CD4-positive, alpha-beta T cell treated with Interferon gamma for 1 hour (primary cell): ENCODE data around the gene USP15.
"Not testable (repeated sequence)": the region's sequence is repeated elsewhere in the genome, so short reads cannot be mapped to it uniquely, and the experiment has no call there.

Experiments
- DNase-seq: peaks from one replicate; pipeline ENCODE4 v3.0.0-alpha.2; 2020

Gene USP15

GRCh38 chr12:62379026-62379722 is 119.0 kb downstream of the USP15 start:
- DNase-seq, result no peak

DNA sequence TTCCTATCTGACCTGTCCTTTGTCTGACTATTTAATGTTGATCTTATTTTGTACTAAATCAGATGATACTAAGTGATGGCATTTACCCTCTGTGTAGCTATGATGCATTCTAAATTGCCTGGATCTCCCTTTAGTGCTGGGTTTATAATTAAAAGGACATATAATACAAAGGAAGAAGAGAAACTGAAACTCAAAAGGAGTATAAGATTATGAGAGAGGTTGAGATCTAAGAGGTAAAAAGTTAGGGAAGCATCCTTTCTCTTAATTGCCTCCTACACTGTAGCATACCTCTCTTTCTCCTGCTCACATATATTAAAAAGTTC is 119.5 kb downstream of the USP15 start:
- no peak for DNase-seq

DNA sequence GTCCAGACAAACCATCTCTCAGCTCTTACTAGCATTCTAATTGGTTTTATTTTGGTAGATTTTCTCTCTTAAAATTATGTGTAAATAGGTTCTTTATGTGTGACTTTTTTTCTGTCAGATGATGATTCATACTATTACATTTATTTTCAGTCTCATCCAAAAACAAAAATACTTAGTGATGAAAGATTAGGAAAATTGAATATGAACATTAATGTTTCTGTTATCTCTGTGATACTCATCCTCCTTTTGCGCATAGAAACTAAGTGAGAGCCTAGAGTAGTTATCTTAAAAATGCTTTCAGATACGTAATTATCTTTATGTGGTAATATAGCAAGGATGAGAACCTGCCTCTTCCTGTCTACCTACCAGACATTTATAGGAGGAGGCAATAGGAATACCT is 122.3 kb downstream of the USP15 start:
- no peak for DNase-seq

DNA sequence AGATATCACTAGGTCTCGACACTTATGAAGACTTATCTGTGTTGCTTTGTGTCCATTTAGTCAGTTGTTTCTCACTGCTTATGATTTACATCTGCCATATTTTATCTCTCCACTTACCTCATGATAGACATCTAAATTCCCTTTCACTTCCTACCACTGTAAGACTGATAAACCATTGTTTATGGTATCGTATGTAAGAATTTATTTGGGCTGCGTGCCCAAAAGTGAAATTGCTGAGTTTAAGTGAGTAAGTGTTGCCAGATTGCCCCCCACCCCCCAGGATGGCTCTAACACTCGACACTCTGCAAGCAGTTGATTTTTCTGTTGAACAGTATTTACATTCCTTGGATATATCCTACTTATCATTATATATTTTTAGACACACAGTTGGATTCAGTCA is 136.5 kb downstream of the USP15 start:
- no peak for DNase-seq

DNA sequence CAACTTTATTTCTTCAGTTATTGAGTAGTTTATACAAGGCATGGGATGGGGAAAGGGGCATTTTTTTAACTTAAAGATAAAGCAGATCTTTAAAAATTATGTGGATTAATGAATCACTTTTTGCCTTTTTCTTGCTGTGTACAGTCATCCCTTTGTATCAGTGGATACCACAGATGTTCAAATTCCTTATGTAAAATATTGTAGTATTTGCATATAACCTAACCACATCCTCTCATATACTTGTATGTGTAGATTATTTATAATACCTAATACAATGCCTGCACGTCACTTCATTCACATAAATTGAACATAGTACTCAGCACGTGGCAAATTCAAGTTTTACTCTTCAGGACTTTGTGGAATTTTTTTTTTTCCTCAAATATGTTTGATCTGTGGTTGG is 139.9 kb downstream of the USP15 start:
- DNase-seq, result no peak

DNA sequence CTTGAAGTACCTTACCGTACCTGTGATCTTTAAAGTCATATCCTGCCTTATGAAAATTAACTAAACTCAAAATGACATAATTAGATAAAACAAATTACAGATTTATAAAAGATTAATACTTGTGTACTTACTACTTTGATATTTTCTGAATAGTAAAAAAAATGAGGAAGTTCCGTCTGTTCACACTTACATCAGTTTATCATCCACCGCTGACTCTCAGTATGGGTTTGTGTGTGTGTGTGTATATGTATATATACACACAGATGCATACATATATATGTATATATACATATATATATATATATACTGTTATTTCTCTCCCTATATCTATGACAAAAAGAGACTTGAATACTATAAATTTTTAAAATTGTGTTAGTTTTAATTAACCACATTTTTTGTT is 141.4 kb downstream of the USP15 start:
- no peak for DNase-seq

DNA sequence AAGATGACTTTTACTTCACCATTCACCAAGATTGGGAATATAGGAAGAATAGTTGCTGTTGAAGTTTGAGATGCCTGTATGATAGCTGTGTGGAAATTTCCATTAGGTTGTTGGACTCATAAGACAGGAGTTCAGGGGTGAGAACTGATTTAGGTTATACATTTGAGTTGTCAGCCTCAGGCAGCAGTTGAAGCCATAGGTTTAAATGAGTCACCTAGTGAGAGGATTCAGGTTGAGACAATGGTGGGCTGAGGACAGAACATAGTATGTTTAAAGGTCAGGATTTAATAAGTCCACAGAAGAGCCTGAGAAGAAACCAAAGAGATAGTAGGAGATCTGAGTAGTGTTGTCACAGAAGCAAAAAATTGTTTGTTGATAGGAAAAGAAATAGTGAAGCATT is 142.8 kb downstream of the USP15 start:
- no peak for DNase-seq

DNA sequence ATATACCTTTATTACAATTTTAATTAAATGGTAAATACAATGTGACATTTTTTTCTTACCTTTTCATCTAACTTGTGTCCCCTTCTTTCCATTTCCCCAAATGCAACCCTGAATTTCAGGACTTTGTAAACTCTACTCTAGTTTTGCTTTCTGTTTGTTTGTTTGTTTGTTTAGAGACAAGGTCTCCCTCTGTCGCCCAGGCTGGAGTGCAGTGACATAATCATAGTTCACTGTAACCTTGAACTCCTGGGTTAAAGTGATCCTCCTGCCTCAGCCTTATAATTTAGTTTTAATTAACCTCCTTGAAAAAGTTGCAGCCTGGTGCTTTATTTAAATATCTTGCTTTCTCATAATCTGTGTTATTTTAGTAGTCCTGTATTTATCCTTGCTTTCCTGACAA is 147.4 kb downstream of the USP15 start:
- no peak for DNase-seq

DNA sequence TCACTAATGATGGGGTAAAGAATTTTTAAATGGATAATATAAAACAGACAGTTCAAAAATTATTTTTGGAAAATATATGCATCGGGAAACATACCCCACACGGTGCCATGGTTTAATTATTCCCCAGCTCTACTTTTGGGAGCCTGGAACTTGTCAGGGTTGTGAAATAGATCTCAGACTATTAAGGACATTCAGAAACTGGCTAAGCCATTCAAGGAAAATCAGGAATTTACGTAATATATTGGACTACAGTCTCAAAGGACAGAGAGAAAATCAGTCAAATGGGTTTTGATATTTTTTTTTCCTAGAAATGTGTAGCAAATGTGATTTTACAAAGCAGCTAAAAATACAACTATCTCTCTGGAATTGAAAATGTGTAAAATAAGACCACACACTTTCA is 148.9 kb downstream of the USP15 start:
- no peak for DNase-seq

GRCh38 chr12:62414180-62414579 is 154.0 kb downstream of the USP15 start:
- DNase-seq, result no peak

DNA sequence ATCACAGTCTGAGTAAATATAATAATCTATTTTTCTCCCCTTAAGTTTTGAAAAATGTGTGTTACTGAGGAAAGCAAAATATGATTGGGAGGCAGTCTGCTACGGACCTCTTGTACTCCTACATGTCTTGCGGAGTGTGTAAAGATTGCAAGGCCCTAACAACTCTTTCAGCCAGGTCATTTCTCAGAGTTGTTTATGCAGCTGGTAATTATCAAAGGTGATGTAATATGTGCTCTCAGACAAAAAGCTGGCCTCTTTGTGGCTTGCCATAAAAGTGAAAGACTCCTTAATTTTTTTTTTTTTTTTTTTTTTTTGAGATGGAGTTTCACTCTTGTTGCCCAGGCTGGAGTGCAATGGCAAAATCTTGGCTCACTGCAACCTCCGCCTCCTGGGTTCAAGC is 165.9 kb downstream of the USP15 start:
- DNase-seq, result no peak

DNA sequence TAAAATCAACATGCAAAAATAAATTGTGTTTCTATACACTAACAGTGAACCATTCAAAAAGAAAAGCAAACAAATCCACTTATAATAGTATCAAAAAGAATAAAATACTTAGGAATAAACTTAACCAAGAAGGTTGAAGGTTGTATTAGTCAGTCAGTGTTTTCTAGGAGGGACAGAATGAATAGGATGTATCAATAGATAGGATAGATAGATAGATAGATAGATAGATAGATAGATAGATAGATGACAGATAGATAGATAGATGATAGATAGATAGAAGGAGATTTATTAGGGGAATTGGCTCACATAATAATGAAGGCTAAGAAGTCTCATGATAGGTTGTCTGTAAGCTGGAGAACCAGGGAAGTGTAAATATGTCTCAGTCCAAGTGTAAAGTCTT is 169.3 kb downstream of the USP15 start:
- DNase-seq, result no peak

GRCh38 chr12:62434494-62435302 is 174.5 kb downstream of the USP15 start:
- no peak for DNase-seq

DNA sequence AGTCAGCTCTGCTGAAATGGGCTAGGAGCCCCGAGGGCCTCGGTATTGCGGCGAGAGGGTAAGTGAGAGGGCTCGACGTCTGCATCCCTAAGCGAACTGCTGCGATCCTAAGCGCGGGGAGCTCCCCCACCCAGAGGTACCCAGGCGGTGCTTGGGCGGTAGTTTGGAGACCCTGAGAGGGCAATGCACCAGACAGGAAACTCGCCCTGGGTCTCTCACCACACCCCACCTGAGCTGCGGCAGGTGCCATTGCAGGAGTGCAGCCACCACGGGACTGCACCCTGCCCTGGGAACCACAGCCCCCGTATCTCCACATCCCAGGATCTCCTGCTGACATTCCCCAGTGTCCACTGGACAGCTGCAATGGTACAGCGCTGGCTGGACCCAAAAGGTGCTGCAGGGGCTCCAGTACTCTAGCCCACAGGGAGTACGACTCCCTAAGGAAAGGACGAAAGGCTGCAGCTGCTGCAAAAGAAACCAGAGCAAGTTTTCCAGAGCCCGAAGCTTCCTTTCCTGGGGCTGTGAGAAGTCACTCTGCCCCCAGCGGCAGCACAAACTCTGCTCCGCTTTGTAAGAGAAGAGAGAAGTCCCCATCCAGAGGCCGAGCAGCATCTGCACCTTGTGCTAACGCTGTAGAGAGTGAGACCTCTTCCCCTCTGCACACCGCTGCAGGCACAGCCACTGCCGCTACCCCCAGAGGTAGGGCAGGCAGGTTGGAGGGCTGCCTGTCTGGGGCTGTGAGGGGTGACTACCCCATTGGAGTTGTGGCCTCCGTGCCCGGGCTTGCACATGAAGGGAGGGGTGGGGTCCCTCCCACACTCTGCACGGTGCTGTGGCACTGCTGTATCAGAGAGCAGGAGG is 175.3 kb downstream of the USP15 start:
- peak; percentile 15 for DNase-seq

DNA sequence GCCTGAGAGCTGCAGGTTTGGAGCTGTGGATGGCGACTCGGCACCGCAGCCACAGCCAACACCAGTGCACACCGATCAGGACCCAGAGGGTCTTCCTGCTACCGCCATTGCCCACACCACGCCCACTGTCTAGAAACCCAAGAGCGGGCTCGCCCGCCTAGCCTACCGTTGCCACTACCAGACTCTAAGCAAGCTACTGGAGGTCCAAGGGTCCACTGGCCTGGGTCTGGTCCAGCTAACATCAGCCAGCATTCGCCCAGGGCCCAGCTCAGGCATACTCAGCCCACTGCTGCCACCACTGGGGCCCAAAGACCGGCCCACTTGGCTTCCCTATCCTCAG is 175.9 kb downstream of the USP15 start:
- DNase-seq, result no peak

- DNase-seq, result no peak
Observed at GRCh38 chr12:62438098-62438692, 178.0 kb downstream of the USP15 start.

DNA sequence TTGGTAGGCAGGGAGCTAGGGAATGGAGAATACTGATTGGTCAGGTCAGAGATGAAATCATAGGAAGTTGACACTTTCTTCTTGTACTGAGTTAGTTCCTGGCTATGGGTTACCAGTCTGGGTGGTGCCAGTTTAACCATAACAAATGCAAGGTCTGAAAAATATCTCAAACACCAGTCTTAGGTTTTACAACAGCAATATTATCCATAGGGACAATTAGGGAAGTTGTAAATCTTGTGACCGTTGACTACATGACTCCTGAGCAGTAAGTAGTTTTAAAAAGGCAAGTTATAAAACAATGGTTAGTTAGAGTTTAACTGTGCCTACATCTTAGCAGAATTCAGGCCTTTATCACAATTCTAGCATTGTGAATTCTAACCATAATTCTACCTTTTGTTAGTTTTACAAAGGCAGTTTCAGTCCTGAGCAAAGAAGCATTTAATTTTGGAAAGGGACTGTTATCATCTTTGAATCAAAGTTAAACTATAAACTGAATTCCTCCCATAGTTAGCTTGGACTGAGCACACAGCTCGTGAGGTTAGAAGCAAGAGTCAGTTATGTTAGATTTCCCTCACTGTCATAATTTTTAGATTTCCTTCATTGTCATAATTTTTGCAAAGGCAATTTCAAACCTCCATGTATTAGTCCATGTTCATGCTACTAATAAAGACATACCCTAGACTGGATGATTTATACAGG is 186.7 kb downstream of the USP15 start:
- no peak for DNase-seq

- no peak for DNase-seq
Observed at GRCh38 chr12:62448436-62448835, 188.2 kb downstream of the USP15 start.

- DNase-seq, result not testable (repeated sequence)
Observed at GRCh38 chr12:62455429-62455828, 195.2 kb downstream of the USP15 start.

- no peak for DNase-seq
Observed at GRCh38 chr12:62458626-62459025, 198.4 kb downstream of the USP15 start.

DNA sequence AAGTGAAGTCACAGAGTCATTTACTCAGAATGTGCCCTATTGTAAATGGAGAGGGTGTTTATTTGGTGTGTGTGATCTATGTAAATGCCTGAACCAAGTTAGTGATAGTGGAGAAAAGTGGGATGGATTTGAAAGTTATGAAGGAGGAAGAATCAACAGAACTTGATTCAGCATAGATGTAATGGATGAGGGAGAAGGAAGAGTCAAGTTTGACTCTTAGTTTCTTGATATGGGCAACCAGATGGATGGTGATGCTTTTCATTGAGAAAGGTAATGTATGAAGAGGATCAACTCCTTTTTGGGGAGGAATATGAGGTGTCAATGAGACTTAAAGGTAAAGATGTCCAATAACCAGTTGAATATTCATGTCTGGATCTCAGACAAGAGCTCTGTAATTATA is 199.8 kb downstream of the USP15 start:
- no peak for DNase-seq

DNA sequence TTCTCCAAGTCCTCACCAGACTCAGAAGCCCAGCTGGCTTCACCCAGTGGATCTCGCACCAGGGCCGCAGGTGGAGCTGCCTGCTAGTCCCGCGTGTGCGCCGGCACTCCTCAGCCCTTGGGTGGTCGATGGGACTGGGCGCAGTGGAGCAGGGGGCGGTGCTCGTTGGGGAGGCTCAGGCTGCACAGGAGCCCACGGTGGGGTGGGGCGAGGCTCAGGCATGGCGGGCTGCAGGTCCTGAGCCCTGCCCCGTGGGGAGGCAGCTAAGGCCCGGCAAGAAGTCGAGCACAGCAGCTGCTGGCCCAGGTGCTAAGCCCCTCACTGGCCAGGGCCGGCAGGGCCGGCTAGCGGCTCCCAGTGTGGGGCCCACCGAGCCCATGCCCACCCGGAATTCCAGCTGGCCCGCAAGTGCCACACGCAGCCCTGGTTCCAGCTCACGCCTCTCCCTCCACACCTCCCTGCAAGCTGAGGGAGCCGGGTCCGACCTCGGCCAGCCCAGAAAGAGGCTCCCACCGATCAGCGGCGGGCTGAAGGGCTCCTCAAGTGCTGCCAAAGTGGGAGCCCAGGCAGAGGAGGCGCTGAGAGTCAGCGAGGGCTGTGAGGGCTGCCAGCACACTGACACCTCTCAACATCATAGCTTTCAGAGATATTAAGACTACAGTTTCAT is 201.1 kb downstream of the USP15 start:
- not testable (repeated sequence) for DNase-seq
